Endodermal cell (in vitro differentiated cells): ENCODE results near the gene VMP1. TPM values are rescaled to one million over a fixed set of nuclear protein-coding genes. Genes with fewer than 3 reads are reported as not detected.

ENCODE experiments used
- DNase-seq: peaks from one replicate; pipeline ENCODE4 v3.0.0-alpha.2; 2017
- H3K27ac ChIP-seq: 2 replicates; pipeline ENCODE4 v1.5.1; 2013; ENCODE audit warnings: mild to moderate bottlenecking, low read depth, low read length, moderate library complexity
- H3K27me3 ChIP-seq: 2 replicates; pipeline ENCODE4 v1.6.1; 2013; ENCODE audit warnings: mild to moderate bottlenecking, low read length, moderate library complexity; ENCODE audit not compliant: insufficient read depth, control insufficient read depth, poor library complexity, severe bottlenecking
- H3K36me3 ChIP-seq: 2 replicates; pipeline ENCODE4 v1.7.0; 2013; ENCODE audit warnings: mild to moderate bottlenecking, low read length, moderate library complexity; ENCODE audit not compliant: control insufficient read depth, insufficient read depth
- H3K4me1 ChIP-seq: one replicate; pipeline ENCODE4 v1.7.0; 2013; ENCODE audit warnings: low read length; ENCODE audit not compliant: control insufficient read depth, insufficient read depth
- H3K4me3 ChIP-seq: 2 replicates; pipeline ENCODE4 v1.5.1; 2013; ENCODE audit warnings: mild to moderate bottlenecking, low read length, moderate library complexity
- H3K9ac ChIP-seq: 2 replicates; pipeline ENCODE4 v1.6.1; 2013; ENCODE audit warnings: mild to moderate bottlenecking, low read length, moderate library complexity; ENCODE audit not compliant: poor library complexity, severe bottlenecking; ENCODE audit errors: extremely low read depth
- H3K9me3 ChIP-seq: 2 replicates; pipeline ENCODE4 v1.6.1; 2013; ENCODE audit warnings: mild to moderate bottlenecking, low read length, moderate library complexity; ENCODE audit not compliant: control insufficient read depth
- H3K27ac Mint-ChIP-seq: 2 replicates; pipeline ENCODE4 v1.8.0; 2020; ENCODE audit warnings: mixed read lengths
- H3K27me3 Mint-ChIP-seq: 2 replicates; pipeline ENCODE4 v1.8.0; 2021; ENCODE audit warnings: mild to moderate bottlenecking, mixed read lengths; ENCODE audit not compliant: insufficient read depth
- H3K36me3 Mint-ChIP-seq: 2 replicates; pipeline ENCODE4 v1.8.0; 2020; ENCODE audit warnings: low read depth, mixed read lengths
- H3K4me1 Mint-ChIP-seq: 2 replicates; pipeline ENCODE4 v1.8.0; 2020; ENCODE audit warnings: mixed read lengths
- H3K4me3 Mint-ChIP-seq: 2 replicates; pipeline ENCODE4 v1.8.0; 2020; ENCODE audit warnings: mild to moderate bottlenecking, moderate library complexity, mixed read lengths
- H3K9me3 Mint-ChIP-seq: 2 replicates; pipeline ENCODE4 v1.8.0; 2020; ENCODE audit warnings: mild to moderate bottlenecking, mixed read lengths
- CTCF ChIP-seq: fragments of 200-600 bp; sonication (generic); conservative IDR thresholded peaks from 2 replicates; pipeline ENCODE4 v1.5.0; 2021; ENCODE audit warnings: antibody characterized with exemption, mild to moderate bottlenecking
- WGBS, 2 experiments: methylation state at CpG; one replicate each; pipeline versions ENCODE4 v1.1.5 to v1.1.7; 2013; ENCODE audit warnings: missing lambda C conversion rate in 2 of 2, mixed read lengths in 1 of 2; ENCODE audit not compliant: insufficient coverage in 1 of 2, insufficient read length in 1 of 2; 5-methylcytosine and 5-hydroxymethylcytosine counted together
- total RNA-seq, 2 donors: library from RNA; stranded (reverse); fragmentation: NEBNext Ultra II Directional in 1 of 2; extraction: Animal tissue kit (Norgen Biotek cat#: 25700) in 1 of 2; gene quantifications; 2 replicates in 1 of 2; 3 replicates in 1 of 2; pipeline ENCODE4 v1.2.1, GENCODE V29; 2021

VMP1 gene
- total RNA-seq, 2 donors from 2014 or later, result 67.9 to 69.9 TPM

GRCh38 chr17:59698143-59698542, 9.3 kb upstream of the VMP1 start:
- no peak overlapping the region for H3K27ac ChIP-seq
- no peak overlapping the region for H3K4me3 Mint-ChIP-seq
- H3K9me3 ChIP-seq, result no peaks in the 10 kb centered on the region
- 91 to 96% methylated on average over 3 to 4 of the region's 4 CpGs for WGBS, 2 experiments
- H3K27me3 ChIP-seq, result no peaks in the 10 kb centered on the region
- no peak for TF ChIP-seq CTCF
- H3K4me1 ChIP-seq, result no peaks in the 10 kb centered on the region
- no peak for DNase-seq
- H3K4me3 ChIP-seq, result no peak overlapping the region
- no peak overlapping the region for H3K27ac Mint-ChIP-seq
- peaks cover 2% of the 10 kb centered on the region for H3K4me1 Mint-ChIP-seq
- H3K9me3 Mint-ChIP-seq, result no peaks in the 10 kb centered on the region
- no peak overlapping the region for H3K9ac ChIP-seq
- peaks cover 92% of the 10 kb centered on the region for H3K36me3 ChIP-seq
- peaks cover 66% of the 10 kb centered on the region for H3K36me3 Mint-ChIP-seq
- no peaks in the 10 kb centered on the region for H3K27me3 Mint-ChIP-seq

- H3K9me3 Mint-ChIP-seq, result no peaks in the 10 kb centered on the region
- Histone ChIP-seq H3K27me3 (no peaks in the 10 kb centered on the region), H3K36me3 (peaks cover 86% of the 10 kb centered on the region), H3K9me3 (no peaks in the 10 kb centered on the region), H3K4me1 (no peaks in the 10 kb centered on the region), H3K4me3 (no peak overlapping the region), H3K27ac (no peak overlapping the region), H3K9ac (no peak overlapping the region)
- no peaks in the 10 kb centered on the region for H3K27me3 Mint-ChIP-seq
- H3K4me3 Mint-ChIP-seq, result no peak overlapping the region
- 94 to 95% methylated on average over 7 of the region's 7 CpGs for whole genome bisulfite sequencing, 2 experiments
- peaks cover 59% of the 10 kb centered on the region for H3K36me3 Mint-ChIP-seq
- H3K27ac Mint-ChIP-seq, result no peak overlapping the region
- no peak for DNase-seq
- H3K4me1 Mint-ChIP-seq, result peaks cover 2% of the 10 kb centered on the region
- no peak for TF ChIP-seq CTCF
Measured at GRCh38 chr17:59699218-59699617, 8.2 kb upstream of the VMP1 start.

- Mint-ChIP-seq H3K27ac (no peak overlapping the region), H3K4me3 (no peak overlapping the region), H3K27me3 (no peaks in the 10 kb centered on the region), H3K9me3 (no peaks in the 10 kb centered on the region), H3K36me3 (peaks cover 56% of the 10 kb centered on the region), H3K4me1 (peaks cover 2% of the 10 kb centered on the region)
- Histone ChIP-seq H3K36me3 (peaks cover 85% of the 10 kb centered on the region), H3K9ac (no peak overlapping the region), H3K27ac (no peak overlapping the region), H3K9me3 (no peaks in the 10 kb centered on the region), H3K4me3 (no peak overlapping the region), H3K4me1 (no peaks in the 10 kb centered on the region), H3K27me3 (no peaks in the 10 kb centered on the region)
- WGBS, 2 experiments, result 91 to 96% methylated on average over 6 of the region's 6 CpGs
- DNase-seq, result no peak
- TF ChIP-seq CTCF, result no peak
Measured at GRCh38 chr17:59699786-59700185, 7.7 kb upstream of the VMP1 start.
